ENCODE data around the gene SFXN5. TPM values are rescaled to one million over a fixed set of nuclear protein-coding genes. Genes with fewer than 3 reads are reported as not detected.

Gene SFXN5
- total RNA-seq, 3 donors from 2014 or later (not counting 1 experiment from before 2014, with no cell fraction given) = 15.3 to 22.3 (median 19.8) TPM

DNA sequence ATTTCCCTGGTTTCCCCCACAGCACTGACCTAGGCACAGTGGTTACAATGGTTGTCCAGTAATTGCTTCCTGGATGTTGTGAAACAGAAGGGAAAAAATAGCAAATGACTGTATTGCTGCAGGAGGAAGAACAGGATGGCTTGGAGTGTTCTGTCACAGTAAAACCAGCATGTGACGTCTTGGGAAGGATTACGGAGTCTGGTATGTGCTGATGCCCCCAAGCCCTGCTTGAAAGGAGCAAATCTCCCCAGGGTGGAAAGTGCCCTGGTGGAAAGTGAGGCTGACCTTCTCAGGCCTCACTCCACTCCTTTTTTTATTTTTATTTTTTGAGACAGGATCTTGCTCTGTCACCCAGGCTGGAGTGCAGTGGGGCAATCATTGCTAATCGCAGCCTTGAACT, 33.4 kb upstream of the SFXN5 start:
- H3K4me1 ChIP-seq (ENCODE audit: control insufficient read depth, insufficient read depth, low read length) = peaks cover 15% of the 10 kb centered on the region
- H3K9me3 ChIP-seq (ENCODE audit: control insufficient read depth, insufficient read depth, low read length) = no peaks in the 10 kb centered on the region
- H3K9me3 Mint-ChIP-seq = no peaks in the 10 kb centered on the region
- no peak for ATAC-seq
- peaks cover 11 to 16% of the 10 kb centered on the region in 2 donors for H3K4me1 Mint-ChIP-seq
- 96% methylated on average over 3 of the region's 3 CpGs for WGBS (ENCODE audit: insufficient coverage)
- H3K27me3 ChIP-seq (ENCODE audit: control insufficient read depth, insufficient read depth, low read length) = no peaks in the 10 kb centered on the region
- intact Hi-C loops (cut with micrococcal nuclease) = no loop called here
- H3K4me3 Mint-ChIP-seq = no peak overlapping the region
- DNase-seq = no peak
- H3K27ac ChIP-seq (ENCODE audit: low read length) = no peak overlapping the region
- TF ChIP-seq, protein P1, sequence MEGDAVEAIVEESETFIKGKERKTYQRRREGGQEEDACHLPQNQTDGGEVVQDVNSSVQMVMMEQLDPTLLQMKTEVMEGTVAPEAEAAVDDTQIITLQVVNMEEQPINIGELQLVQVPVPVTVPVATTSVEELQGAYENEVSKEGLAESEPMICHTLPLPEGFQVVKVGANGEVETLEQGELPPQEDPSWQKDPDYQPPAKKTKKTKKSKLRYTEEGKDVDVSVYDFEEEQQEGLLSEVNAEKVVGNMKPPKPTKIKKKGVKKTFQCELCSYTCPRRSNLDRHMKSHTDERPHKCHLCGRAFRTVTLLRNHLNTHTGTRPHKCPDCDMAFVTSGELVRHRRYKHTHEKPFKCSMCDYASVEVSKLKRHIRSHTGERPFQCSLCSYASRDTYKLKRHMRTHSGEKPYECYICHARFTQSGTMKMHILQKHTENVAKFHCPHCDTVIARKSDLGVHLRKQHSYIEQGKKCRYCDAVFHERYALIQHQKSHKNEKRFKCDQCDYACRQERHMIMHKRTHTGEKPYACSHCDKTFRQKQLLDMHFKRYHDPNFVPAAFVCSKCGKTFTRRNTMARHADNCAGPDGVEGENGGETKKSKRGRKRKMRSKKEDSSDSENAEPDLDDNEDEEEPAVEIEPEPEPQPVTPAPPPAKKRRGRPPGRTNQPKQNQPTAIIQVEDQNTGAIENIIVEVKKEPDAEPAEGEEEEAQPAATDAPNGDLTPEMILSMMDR (IDR thresholded peaks at IDR 0.05) = no peak
- H3K4me3 ChIP-seq (ENCODE audit: low read length) = no peak overlapping the region
- H3K36me3 ChIP-seq (ENCODE audit: control insufficient read depth, insufficient read depth, low read length) = no peaks in the 10 kb centered on the region
- no peaks in the 10 kb centered on the region for H3K36me3 Mint-ChIP-seq
- peaks cover 0 to 11% of the 10 kb centered on the region in 2 donors for H3K27me3 Mint-ChIP-seq (ENCODE audit: low read depth in 2 of 2)
- no peak overlapping the region for H3K27ac Mint-ChIP-seq

GRCh38 chr2:73103018-73103542, 31.6 kb upstream of the SFXN5 start:
- Mint-ChIP-seq H3K4me3 (no peak overlapping the region), H3K27me3 (ENCODE audit: low read depth in 2 of 2) (peaks cover 0 to 9% of the 10 kb centered on the region in 2 donors), H3K4me1 (peaks cover 11% of the 10 kb centered on the region in 2 donors), H3K9me3 (no peaks in the 10 kb centered on the region), H3K36me3 (no peaks in the 10 kb centered on the region), H3K27ac (no peak overlapping the region)
- no peak overlapping the region for H3K27ac ChIP-seq (ENCODE audit: low read length)
- no peak overlapping the region for H3K4me3 ChIP-seq (ENCODE audit: low read length)
- peaks cover 14% of the 10 kb centered on the region for H3K4me1 ChIP-seq (ENCODE audit: control insufficient read depth, insufficient read depth, low read length)
- 62% methylated on average over 2 of the region's 2 CpGs for WGBS (ENCODE audit: insufficient coverage)
- H3K36me3 ChIP-seq (ENCODE audit: control insufficient read depth, insufficient read depth, low read length) = no peaks in the 10 kb centered on the region
- intact Hi-C loops (cut with micrococcal nuclease) = no loop called here
- DNase-seq (no peak), ATAC-seq (no peak)
- H3K27me3 ChIP-seq (ENCODE audit: control insufficient read depth, insufficient read depth, low read length) = no peaks in the 10 kb centered on the region
- H3K9me3 ChIP-seq (ENCODE audit: control insufficient read depth, insufficient read depth, low read length) = no peaks in the 10 kb centered on the region
- TF ChIP-seq, protein P1 (IDR thresholded peaks at IDR 0.05) = no peak

GRCh38 chr2:73101626-73102256, 30.2 kb upstream of the SFXN5 start:
- no peak for DNase-seq
- 89% methylated on average over 12 of the region's 12 CpGs for WGBS (ENCODE audit: insufficient coverage)

More at GRCh38 chr2:73101626-73102256, 30.2 kb upstream of the SFXN5 start:
- TF ChIP-seq, protein P1 (IDR thresholded peaks at IDR 0.05) = no peak
- Mint-ChIP-seq H3K27ac (no peak overlapping the region), H3K4me3 (no peak overlapping the region), H3K4me1 (peaks cover under 1 to 1% of the 10 kb centered on the region in 2 donors), H3K9me3 (no peaks in the 10 kb centered on the region), H3K27me3 (ENCODE audit: low read depth in 2 of 2) (peaks cover 0 to 7% of the 10 kb centered on the region in 2 donors), H3K36me3 (no peaks in the 10 kb centered on the region)
- Histone ChIP-seq H3K4me1 (ENCODE audit: control insufficient read depth, insufficient read depth, low read length) (peaks cover 3% of the 10 kb centered on the region), H3K27ac (ENCODE audit: low read length) (no peak overlapping the region), H3K4me3 (ENCODE audit: low read length) (no peak overlapping the region), H3K27me3 (ENCODE audit: control insufficient read depth, insufficient read depth, low read length) (no peaks in the 10 kb centered on the region), H3K36me3 (ENCODE audit: control insufficient read depth, insufficient read depth, low read length) (no peaks in the 10 kb centered on the region), H3K9me3 (ENCODE audit: control insufficient read depth, insufficient read depth, low read length) (no peaks in the 10 kb centered on the region)
- intact Hi-C loops (cut with micrococcal nuclease) = no loop called here
- ATAC-seq = no peak
